Activated T-cell treated with anti-CD3 and anti-CD28 coated beads for 24 hours (primary cell): ENCODE results near the gene ANKRD35.

Experiments
- DNase-seq: peaks from one replicate; pipeline ENCODE4 v3.0.0-alpha.2; 2020; ENCODE audit warnings: low read depth

The ANKRD35 gene

DNA sequence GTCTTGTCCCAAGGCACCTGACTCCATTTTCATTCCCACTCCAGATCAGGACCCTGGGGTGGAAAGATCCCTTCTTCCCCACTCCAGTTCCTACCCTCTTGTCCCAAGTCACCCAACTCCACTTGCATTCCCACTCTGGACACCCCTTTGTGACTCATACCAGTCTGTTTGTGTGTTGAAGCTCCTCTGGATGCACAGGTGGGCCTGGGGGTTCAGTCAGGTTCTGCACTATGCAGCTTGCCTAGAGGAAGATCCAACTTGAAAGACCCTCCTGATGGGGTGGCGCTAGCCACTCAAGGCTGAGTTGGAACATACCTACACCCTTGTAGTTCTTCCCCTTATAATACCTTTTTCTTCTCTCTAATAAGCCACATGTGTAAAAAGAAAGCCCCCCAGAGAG is 9.8 kb upstream of the ANKRD35 start:
- no peak for DNase-seq

DNA sequence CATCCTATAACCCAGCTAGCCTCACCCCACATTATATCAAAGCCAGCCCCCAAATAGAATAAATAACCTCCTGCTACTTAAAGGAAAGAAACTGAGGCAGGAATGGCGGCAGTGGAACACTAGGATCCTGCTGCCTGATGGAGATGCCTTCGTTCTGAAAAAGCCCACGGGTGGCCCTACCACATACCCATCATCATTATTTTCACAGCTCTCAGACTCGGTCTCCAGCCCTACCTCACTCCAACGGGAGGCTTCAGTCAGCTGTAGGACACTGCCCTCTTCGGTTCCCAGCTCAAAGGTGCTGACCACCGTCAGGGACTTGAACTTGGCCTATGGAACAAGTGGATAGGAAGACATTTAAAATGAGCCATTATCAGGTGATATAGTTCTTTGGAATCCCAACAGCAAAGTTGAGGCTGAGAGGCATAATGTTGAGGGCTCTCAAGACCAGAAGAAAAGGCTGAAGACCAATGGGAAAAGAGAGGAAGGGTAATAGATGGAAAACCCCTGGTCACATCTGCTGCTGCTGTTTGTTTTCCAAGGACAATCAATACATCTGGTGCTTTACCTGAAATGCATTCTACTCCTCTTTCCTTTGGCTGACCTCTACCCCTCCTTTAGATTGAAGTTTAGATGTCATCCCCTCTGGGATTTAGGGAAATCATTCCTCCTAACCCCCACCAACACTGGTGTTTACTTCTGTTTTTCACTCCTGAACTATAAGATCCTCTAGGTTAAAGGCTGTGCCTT is 7.8 kb upstream of the ANKRD35 start:
- DNase-seq, result no peak

DNA sequence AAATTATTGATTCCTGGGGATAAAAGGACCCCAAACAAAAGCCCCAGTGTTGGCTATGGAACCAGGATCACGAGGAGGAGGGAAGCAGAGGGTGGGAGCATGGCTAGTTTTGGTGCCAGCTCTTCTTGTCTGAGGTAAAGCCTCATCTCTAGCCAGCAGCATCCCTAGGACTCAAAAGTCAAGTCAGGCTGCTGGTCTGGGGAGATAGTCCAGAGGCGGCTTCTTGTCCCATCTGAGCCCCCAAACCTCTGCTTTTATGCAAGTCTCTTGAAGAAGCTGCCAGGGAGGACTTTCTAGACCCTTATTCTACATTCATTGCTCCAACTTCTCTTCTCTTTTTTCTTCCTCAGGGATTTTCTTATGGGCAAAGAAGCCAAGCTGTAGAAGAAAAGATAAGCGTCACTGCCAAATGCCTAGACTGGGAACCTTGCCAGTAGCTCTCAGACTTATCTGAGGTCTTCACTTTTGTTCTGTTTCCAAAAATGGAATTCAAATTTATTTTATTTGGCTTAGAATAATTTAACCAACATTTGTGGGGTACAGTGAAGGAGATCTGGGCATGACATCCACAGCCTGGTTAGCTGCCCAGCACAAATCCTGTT is 6.9 kb upstream of the ANKRD35 start:
- no peak for DNase-seq

DNA sequence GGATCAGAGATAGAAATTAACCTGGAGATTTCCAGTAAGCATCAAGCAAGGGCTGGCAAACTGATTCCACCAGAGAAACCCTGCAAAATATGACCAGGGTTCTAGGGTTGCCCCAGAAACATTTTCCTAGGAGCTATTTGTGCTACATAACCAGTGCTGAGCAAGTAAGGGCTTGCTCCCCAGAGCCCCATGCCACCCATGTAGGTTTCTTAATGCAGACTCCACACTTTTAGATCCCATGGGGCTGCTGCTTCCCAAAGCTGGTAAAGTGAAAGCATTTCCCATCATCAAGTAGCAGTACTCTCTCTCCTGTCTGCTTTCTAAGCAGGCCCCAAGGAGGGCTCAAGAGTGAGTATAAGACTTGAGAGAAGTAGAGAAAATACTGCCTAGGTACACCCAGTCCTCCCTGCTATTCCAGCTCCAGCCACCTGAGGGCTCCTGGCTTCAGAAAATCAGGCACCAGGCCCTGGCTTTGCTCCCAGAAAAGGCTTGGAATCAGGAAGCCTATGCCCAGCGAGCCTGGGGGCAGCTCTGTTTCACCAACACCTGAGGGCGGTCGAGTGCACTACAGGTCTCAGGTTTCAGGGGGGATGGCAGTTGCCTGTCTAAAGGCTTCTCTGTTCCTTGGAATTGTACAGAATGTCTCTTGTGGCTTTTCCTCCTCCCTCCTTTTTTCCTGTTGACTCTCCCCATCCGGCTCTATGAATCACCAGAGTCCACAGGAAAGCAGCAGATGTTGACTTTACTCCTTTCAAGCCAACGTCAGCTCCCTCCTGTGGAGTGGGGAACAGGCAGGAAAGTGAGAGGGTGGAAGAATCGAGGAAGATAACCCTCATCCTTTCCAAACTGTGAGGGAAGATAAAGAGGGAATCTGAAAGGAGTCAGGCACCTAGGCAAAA is 6.2 kb upstream of the ANKRD35 start:
- peak; percentile 26 for DNase-seq

DNA sequence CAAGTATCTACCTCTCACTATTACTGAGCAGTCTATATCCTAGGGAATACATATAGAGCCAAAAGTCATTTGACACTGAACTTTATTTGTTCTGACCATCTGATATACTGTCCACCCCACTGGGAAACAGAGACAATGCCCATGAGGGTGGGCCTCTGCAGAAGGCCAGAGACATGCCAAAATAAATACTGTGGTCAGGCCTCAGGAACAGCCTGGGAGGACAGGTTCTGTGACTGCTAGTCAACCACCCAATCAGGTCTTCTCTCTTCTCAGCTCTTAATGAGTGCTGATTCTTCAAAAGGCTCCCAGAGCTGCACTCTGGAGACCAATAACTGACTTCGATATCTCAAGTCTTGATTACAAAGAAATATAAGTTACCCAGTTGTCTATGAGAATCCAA is 5.5 kb upstream of the ANKRD35 start:
- no peak for DNase-seq

DNA sequence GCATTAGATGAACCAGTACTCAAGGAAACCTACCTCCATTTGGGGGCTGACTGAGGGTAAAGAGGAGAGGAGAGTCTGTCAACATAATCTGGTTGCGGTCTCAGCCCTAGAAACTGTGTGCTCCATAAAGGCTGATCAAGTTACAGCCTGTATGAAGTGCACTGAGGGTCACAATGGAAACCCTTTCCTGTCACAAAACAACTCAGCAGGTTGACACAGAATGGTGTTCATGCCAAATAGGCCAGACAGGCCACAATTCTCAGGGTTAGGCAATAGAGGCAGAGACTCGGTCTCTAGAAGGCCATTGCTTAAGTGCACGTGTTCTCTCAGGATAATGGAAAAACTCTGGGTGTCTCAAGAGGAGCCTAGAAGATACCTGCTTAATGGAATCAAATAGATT is 4.1 kb upstream of the ANKRD35 start:
- DNase-seq, result no peak

DNA sequence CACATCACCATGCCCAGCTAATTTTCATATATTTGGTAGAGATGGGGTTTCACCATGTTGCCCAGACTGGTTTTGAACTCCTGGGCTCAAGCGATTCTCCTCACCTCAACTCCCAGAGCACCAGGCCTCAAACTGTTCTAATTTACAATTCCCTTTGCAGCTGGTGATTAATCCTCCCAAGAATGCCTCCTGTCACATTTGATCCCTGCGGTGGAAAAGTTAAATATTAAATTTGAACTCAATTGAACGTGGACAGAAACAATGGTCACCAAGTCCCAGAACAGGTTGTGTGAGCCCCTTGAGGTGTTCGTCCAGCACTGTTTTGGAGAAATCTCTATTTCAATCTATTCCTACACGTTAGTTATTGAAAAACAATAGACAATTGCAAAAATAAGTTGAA is 2.0 kb upstream of the ANKRD35 start:
- no peak for DNase-seq

DNA sequence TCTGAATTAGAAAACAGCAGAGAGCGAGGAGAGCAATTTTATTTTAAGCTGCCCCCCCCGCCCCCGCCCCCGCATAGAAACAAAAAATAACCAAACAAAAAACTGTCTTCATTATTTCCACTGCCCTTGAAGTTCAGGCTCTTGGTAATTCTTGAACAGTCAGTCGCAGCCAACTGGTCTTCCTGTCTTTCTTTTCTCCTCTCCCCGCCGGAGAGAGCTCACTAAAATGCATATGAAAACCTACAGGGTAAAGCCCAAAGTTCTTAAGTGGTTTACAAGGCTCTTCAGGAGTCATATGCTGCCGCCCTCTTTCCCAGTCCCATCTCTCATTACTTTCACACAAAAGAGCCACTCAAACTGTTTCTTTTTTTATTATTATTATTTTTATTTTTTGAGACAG is 1.1 kb upstream of the ANKRD35 start:
- DNase-seq, result no peak

DNA sequence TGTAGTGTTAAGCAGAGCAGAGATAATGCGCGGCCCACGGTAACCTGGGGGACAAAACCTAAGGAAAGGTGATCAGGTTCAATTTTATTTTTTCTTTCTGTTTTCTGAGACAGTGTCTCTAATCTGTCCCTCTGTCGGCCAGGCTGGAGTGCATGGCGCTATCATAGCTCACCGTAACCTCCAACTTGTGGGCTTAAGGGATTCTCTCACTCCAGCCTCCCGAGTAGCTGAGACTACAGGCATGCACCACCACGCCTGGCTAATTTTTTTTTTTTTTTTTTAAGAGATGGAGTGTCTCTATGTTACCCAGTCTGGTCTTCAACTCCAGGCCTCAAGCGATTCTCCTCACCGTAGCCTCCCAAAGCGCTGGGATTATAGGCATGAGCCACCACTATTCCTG is 724 bp upstream of the ANKRD35 start:
- no peak for DNase-seq

DNA sequence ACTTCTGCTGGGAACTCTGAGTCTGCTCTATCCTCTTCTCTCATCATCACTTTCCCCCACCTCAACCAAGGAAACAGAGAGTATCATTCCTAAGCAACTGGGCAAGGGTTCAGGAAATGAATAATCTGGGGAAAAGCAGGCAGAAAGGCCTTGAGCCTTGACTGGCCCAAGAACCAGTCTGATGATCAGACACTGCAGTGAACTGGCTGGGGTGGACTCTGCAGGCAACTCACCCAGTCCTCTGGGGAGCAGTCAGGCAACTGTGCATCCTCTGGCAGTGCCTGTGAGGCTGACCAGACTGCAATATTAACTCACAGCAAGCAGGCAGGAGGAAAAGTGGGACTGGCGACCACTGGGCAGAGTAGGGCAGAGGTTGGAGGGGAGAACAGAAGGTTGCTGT is 991 bp downstream of the ANKRD35 start:
- no peak for DNase-seq

DNA sequence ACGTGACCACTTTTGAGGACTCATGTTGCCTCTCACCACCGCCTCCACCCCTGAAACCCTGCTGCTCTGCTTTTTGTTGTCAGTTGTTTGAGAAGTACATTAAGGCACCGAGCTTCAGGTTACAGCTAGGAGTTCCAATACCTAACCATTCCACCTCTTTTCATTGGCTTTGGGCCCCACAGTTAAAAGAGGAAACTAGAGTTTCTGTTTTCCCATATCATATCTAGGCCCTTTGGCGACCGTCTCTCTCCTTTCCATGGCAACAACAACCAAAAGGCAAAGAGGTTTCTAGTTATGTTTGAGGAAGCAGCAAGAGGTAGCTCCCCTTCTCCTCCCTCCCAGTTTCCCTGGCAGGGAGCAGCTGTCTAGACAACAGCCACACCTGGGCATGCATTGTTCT is 5.9 kb downstream of the ANKRD35 start:
- no peak for DNase-seq

DNA sequence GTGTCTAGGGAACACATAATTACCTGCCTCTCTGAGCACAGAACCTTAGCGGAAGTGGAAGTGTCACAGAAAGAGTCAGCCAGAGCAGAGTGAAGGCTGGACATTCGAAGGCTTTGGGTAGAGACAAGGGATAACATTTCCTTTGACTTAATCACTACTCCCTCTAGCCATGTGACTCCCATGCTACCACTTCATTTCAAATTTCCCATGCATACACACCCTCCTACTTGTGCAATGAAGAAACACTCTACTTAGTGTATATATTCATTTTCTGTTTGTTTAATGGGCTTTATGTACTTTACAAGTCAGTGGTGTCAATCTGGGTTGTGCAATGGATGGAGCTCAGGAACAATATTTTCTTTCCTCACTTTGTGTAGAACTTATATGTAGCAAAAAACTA is 6.9 kb downstream of the ANKRD35 start:
- no peak for DNase-seq

DNA sequence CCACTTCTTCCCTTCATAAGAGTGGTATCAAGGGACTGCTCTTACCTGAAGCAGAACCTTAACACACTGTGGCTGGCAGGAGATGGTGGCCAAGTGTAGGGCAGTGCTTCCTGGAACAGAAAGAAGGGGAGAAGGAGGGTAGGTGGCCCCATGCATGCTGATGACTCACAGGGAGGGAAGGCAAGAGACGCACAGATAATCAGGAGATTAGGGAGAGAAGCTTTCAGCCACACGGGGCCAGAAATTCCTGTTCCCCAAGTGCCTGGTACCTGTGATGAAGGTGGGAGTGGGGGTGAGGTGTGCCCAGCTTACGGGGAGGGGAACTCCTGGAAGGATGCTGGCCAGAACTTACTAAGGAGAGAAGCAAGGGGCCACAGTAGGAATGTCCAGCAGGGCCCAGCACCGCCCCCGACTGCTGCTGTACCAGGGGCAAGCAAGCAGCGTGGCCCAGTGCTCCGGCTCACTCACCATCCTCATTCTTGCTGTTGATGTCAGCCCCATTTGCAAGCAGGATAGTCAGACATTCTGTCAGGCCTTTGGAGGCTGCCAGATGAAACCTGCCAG is 7.7 kb downstream of the ANKRD35 start:
- DNase-seq, result no peak

DNA sequence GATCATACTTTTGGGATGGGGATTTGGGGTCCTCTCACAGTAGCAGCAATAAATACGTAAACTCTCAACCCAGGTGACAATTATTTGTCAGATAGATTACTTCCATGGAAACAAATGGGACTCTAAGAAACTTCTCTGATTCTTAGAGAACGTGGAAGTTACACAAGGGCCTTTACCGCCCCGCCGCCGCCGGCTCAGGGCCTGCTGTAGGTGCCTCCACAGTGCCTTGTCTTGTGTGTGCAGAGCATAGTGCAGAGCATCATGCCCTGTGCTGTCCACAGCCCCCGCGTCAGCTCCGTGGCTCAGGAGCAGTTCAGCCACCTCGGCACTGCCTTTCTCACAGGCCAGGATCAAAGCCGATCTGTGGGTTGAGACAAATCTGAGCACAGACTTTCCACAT is 11.0 kb downstream of the ANKRD35 start:
- no peak for DNase-seq

DNA sequence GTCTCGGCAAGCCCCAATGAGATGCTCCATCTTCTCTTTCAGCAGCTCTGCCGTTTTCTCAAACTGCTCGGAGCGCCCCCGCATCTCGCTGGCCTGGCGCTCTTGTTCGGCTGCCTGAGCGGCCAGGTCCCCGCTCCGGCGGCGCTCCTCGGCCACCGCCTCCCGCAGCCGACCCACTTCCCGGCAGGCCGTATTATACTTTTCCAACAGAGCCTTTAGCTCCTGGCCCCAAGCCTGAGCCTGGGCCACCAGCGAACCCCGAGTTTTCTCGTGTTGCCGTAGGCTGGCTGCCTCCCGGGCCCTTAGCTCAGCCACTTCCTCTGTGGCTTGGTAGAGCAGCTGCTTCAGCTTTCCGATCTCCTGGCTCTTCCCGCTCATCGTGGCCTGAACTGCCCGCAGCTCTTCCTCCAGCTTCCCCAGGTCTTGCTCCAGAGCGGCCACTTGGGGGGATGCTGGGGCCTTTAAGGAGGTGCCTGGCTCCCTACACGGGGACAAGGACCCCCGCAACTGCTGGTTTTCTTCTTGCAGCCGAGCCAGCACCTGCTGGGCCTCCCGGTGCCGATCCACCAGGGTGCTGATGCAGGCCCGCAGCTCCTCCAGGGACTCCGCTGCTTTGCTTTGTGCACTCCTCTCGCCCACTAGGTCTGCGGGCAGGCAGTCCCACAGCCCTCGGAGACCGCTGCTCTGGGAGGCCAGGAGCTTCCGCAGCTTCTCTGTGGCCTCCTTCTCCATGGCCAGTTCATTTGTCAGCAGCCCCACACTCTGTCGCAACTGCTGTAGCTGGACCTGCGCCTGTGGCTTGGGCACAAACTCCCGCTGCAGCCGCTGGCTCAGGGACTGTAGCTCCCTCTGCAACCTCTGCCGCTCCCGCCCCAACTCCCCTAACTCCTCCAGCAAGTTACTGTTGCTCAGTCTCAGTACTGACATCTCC is 13.4 kb downstream of the ANKRD35 start:
- peak; percentile 9 for DNase-seq

DNA sequence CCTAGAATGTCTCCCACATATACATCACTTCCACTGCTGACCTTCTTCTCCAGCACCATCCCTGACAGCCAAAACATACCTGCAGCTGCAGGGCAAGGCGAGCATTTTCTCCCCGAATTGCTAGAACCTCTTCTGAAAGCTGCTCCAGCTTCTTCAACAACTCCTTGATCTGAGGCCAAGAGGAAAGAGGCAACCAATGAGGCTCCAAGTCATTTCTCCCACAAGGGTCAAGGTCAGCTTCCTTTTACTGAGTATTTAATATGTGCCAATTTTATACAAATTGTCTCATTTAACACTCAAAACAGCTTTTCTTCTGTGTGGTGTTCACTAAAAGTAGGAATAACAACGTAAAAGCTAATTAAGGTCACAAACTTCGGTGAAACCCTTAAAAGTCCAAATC is 17.4 kb downstream of the ANKRD35 start:
- DNase-seq, result no peak

DNA sequence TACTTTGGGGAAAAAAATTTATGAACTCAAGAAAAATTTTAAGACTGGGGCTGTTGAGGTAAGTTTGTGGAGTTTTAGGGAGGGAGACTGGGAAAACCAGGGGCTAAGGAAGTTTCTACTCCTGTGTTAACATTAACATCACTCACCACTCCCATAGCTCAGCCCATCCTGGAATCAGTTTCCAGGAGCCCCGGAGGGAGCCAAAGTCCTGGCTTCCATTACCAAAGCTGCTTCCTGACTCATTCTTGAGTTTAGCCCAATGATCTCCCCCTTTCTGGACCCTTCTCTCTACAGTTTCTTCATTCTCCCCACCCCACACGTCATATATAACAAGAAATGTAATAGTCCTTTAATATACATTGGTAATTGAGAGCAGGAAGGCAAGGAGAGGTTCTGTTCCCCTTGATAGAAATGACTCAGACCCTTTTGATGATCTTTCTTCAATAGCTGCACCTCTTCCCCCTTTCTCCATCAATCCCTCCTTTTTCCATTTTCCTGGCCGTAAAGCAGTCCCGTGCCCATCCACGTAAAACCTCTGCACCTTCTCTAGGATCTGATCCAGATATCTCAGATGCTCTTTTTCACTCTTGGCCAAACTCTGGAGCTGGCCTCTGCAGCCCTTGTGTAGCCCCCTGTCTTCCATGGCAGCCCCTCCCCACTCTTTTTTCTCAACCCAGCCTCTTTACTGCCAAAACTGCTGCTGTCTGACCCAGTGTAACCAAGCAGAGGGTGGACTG is 22.2 kb downstream of the ANKRD35 start:
- no peak for DNase-seq

DNA sequence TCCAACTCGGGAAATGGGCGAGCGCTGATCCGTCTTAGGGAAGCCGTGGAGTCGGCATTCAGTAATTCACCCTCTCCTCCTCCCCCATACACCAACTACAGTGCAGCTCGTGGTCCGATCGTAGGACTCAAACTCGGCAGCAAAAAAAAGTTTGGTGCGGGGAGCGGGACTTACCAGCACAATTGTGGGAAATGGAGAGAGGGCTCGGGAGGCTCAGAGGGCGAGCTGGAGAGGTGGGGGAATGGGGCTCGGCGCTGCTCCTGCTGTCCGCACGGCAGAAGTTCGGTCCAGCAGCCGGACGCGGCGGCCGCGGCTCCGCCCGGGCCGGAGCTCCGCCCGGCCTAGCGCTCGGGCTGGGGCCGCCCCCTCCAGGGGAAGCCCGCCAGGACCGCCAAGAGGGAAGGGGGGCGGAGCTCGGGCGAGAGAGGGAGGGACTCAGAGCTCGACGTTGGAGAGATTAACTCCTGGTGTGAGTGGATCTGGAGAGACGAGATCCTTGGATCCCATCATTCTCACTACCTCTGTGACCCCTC is 26.1 kb downstream of the ANKRD35 start:
- DNase-seq, result peak; percentile 75

DNA sequence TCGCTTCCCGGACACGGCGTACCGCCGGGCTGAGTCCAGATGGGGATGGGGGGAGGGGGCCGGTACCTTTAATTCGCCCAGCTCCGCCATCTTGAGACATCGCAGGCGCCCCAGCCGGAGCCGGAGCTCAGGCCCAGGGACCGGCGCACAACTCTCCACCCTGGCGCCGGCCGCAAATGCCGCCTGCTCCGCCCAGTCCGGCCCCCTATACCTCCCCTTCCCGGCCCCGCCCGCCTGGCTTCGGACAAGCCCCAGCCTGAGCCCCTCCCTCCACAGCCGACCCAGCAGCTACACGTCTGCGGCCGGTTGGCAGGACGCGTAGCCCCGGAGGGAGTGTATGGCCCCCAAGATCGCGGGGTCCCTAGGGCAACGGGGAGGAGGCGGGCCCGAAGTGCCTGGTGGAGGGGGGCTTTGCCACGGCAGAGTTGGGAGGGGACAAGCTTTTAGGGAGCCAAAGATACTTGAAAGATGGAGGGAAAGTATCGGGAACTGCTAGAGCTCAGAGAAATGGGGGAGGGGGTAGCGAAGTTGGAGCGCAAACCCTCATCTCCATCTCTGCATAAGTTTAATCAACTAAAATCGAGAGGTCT is 26.7 kb downstream of the ANKRD35 start, which contains the start of gene PIAS3:
Gene PIAS3, minus strand, starts transcription at position 181 of the 590 bp plus-strand sequence. Its CDS starts 91 bp downstream, at position 90.
- DNase-seq, result peak; percentile 84
